ENCODE results near the gene TMEM154.

Gene TMEM154

GRCh38 chr4:152687974-152688599 lies 8.3 kb upstream of the TMEM154 start:
- TF ChIP-seq CTCF (IDR thresholded peaks at IDR 0.05), result no peak
- Histone ChIP-seq H3K27me3 (peaks cover 0 to 6% of the 10 kb centered on the region in 2 donors), H3K9me3 (no peaks in the 10 kb centered on the region), H3K36me3 (no peaks in the 10 kb centered on the region), H3K4me3 (no peak overlapping the region), H3K4me1 (no peaks in the 10 kb centered on the region), H3K27ac (no peak overlapping the region)
- intact Hi-C loops (cut with DNase I; ENCODE audit: low total_unique reads), result no loop called here
- no peak for DNase-seq

- H3K27me3 ChIP-seq, result peaks cover 0 to 9% of the 10 kb centered on the region in 2 donors
- H3K4me1 ChIP-seq, result no peaks in the 10 kb centered on the region
- no peak overlapping the region for H3K4me3 ChIP-seq
- H3K9me3 ChIP-seq, result no peaks in the 10 kb centered on the region
- DNase-seq, result no peak
- H3K36me3 ChIP-seq, result no peaks in the 10 kb centered on the region
- TF ChIP-seq CTCF (IDR thresholded peaks at IDR 0.05), result no peak
- H3K27ac ChIP-seq, result no peak overlapping the region
- intact Hi-C loops (cut with DNase I; ENCODE audit: low total_unique reads), result no loop called here
Measured at GRCh38 chr4:152686452-152687013, 6.7 kb upstream of the TMEM154 start.

GRCh38 chr4:152684587-152684986 lies 4.8 kb upstream of the TMEM154 start:
- Histone ChIP-seq H3K36me3 (no peaks in the 10 kb centered on the region), H3K27ac (no peak overlapping the region), H3K9me3 (no peaks in the 10 kb centered on the region), H3K4me3 (no peak overlapping the region), H3K27me3 (peaks cover 0 to 9% of the 10 kb centered on the region in 2 donors), H3K4me1 (peaks cover 0 to 6% (median 2%) of the 10 kb centered on the region in 4 donors)
- DNase-seq, result no peak
- intact Hi-C loops (cut with DNase I; ENCODE audit: low total_unique reads), result no loop called here
- TF ChIP-seq CTCF (IDR thresholded peaks at IDR 0.05), result no peak

DNA sequence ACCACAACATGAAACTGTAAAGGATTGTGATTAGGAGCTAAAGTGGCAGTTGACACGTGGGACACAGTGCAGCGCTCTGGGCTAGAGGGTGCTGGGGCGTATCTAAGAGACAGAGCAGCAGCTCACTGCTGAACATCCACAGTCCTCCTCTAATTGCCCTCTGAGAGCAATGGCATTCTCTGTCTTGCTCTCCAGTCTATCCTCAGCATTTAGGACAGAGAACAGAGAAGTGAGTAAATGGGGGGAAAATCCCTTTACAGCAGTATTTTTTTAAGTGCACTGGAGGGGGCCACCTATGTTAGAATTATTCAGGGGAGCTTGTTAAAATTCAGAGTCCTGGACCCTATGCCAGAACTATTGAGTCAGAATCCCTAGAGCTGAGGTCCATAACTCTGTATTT lies 4.2 kb upstream of the TMEM154 start:
- Histone ChIP-seq H3K4me3 (no peak overlapping the region), H3K36me3 (no peaks in the 10 kb centered on the region), H3K4me1 (peaks cover 0 to 10% (median 6%) of the 10 kb centered on the region in 4 donors), H3K9me3 (no peaks in the 10 kb centered on the region), H3K27me3 (peaks cover 0 to 9% of the 10 kb centered on the region in 2 donors), H3K27ac (no peak overlapping the region)
- TF ChIP-seq CTCF (IDR thresholded peaks at IDR 0.05), result no peak
- intact Hi-C loops (cut with DNase I; ENCODE audit: low total_unique reads), result no loop called here
- DNase-seq, result no peak

- Histone ChIP-seq H3K4me3 (no peak overlapping the region), H3K27ac (no peak overlapping the region), H3K36me3 (no peaks in the 10 kb centered on the region), H3K4me1 (peaks cover 0 to 10% (median 6%) of the 10 kb centered on the region in 4 donors), H3K27me3 (peaks cover 0 to 14% of the 10 kb centered on the region in 2 donors), H3K9me3 (no peaks in the 10 kb centered on the region)
- intact Hi-C loops (cut with DNase I; ENCODE audit: low total_unique reads), result no loop called here
- TF ChIP-seq CTCF (IDR thresholded peaks at IDR 0.05), result no peak
- no peak for DNase-seq
Measured at GRCh38 chr4:152682143-152682941, 2.5 kb upstream of the TMEM154 start.

Data from tibial artery (tissue), 4 donors.